ENCODE data around the gene SORL1. TPM values are rescaled to one million over a fixed set of nuclear protein-coding genes. Genes with fewer than 3 reads are reported as not detected.

The SORL1 gene
- total RNA-seq, 1 donor from 2014 or later: 10.5 TPM

- Histone ChIP-seq H3K4me3 (no peak overlapping the region), H3K4me1 (peaks cover 7 to 9% of the 10 kb centered on the region in 2 donors), H3K27ac (peak overlapping the region in 1 of 2 donors; percentile 54), H3K27me3 (no peaks in the 10 kb centered on the region), H3K9me3 (no peaks in the 10 kb centered on the region), H3K36me3 (no peaks in the 10 kb centered on the region)
- TF ChIP-seq, protein P1, sequence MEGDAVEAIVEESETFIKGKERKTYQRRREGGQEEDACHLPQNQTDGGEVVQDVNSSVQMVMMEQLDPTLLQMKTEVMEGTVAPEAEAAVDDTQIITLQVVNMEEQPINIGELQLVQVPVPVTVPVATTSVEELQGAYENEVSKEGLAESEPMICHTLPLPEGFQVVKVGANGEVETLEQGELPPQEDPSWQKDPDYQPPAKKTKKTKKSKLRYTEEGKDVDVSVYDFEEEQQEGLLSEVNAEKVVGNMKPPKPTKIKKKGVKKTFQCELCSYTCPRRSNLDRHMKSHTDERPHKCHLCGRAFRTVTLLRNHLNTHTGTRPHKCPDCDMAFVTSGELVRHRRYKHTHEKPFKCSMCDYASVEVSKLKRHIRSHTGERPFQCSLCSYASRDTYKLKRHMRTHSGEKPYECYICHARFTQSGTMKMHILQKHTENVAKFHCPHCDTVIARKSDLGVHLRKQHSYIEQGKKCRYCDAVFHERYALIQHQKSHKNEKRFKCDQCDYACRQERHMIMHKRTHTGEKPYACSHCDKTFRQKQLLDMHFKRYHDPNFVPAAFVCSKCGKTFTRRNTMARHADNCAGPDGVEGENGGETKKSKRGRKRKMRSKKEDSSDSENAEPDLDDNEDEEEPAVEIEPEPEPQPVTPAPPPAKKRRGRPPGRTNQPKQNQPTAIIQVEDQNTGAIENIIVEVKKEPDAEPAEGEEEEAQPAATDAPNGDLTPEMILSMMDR (IDR thresholded peaks at IDR 0.05): no peak
- intact Hi-C loops (cut with DNase I): no loop called here
- DNase-seq (ENCODE audit: low spot score in 2 of 2): no peak
These were observed 20.2 kb downstream of the SORL1 start for GRCh38 chr11:121472312-121472711.

DNA sequence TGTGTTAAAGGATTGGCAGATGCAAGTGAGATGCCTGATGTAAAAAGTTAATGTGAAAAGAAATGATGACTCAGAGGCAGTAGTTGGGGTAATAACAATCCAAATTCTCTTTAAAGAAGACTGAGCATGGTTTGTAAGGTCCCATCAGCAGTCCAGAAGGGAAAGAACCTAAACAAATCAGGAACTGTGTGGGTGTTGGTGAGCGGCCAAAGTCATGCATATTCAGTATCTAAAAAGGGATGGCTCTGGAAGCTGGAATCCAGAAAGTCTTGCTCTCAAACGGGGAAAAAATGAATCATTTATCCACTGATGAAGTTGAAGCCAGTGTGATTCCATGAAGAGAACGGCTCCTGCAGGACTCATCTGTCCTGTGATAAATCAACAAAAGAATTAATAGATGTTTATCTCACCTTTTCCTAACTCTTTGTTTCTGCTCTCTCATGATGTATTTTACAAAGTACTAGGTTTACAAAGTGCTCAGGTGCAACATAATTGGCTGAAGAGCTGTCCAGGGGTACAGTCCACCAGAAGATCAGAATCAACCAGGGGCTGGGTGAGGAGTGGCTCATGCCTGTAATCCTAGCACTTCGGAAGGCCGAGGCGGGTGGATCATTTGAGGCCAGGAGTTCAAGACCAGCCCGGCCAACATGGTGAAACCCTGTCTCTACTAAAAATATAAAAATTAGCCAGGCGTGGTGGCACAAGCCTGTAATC, 21.1 kb downstream of the SORL1 start:
- Histone ChIP-seq H3K27me3 (no peaks in the 10 kb centered on the region), H3K27ac (no peak overlapping the region), H3K36me3 (no peaks in the 10 kb centered on the region), H3K4me1 (peaks cover 2 to 7% of the 10 kb centered on the region in 2 donors), H3K4me3 (no peak overlapping the region), H3K9me3 (no peaks in the 10 kb centered on the region)
- DNase-seq (ENCODE audit: low spot score in 2 of 2): peak in 1 of 2 donors; percentile 69
- TF ChIP-seq, protein P1 (IDR thresholded peaks at IDR 0.05): no peak
- intact Hi-C loops (cut with DNase I): no loop called here

DNA sequence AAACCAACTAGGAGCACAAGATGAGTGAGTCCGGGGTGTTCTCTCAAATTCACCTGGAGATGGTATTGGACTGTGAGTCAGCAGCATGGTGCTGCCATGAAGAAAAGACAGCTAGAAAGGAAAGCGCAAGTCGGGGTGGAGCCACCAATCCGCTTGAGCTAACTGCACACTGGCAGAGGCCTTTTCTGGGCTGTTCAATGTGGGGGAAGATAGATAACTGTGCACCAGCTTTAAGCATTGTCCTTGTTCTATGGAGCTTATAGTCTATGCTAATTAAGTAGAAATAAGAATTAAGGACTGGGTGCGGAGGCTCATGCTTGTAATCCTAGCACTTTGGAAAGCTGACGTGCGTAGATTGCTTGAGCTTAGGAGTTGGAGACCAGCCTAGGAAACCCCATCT, 22.6 kb downstream of the SORL1 start:
- Histone ChIP-seq H3K9me3 (no peaks in the 10 kb centered on the region), H3K27ac (no peak overlapping the region), H3K4me3 (no peak overlapping the region), H3K4me1 (peaks cover 2 to 3% of the 10 kb centered on the region in 2 donors), H3K27me3 (no peaks in the 10 kb centered on the region), H3K36me3 (no peaks in the 10 kb centered on the region)
- TF ChIP-seq, protein P1 (IDR thresholded peaks at IDR 0.05): no peak
- no peak for DNase-seq (ENCODE audit: low spot score in 2 of 2)
- intact Hi-C loops (cut with DNase I): no loop called here

DNA sequence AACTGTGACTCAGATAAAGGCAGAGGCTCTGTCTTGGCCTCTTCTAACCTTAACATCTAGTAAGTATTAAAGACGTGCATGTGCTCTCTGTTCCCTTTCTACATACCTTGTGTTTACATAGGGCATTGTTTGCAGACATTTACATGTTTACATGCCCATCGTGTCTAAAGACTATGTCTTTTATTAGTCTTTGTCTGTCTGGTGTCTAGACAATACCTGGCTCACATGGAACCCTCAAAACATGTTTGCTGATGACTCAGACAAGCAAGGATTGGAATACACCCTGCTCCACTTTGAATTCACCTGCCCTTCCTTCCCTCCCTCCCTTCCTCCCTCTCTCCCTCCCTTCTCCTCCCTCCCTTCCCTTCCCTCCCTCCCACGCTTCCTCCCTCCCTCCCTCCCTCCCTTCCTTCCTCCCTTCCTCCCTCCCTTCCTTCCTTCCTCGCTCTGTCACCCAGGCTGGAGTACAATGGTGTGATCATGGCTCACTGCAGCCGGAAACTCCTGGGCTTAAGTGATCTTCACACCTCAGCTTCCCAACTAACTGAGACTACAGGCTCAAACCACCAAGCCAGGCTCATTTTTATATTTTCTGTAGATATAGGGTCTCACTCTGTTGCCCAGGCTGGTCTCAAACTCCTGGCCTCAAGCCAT, 24.4 kb downstream of the SORL1 start:
- Histone ChIP-seq H3K4me3 (no peak overlapping the region), H3K36me3 (no peaks in the 10 kb centered on the region), H3K27ac (no peak overlapping the region), H3K9me3 (no peaks in the 10 kb centered on the region), H3K27me3 (no peaks in the 10 kb centered on the region), H3K4me1 (peaks cover 2 to 3% of the 10 kb centered on the region in 2 donors)
- DNase-seq (ENCODE audit: low spot score in 2 of 2): no peak
- intact Hi-C loops (cut with DNase I): no loop called here
- TF ChIP-seq, protein P1 (IDR thresholded peaks at IDR 0.05): no peak

- no peaks in the 10 kb centered on the region for H3K9me3 ChIP-seq
- TF ChIP-seq, protein P1 (IDR thresholded peaks at IDR 0.05): no peak
- H3K4me1 ChIP-seq: peaks cover 0 to 1% of the 10 kb centered on the region in 2 donors
- H3K27me3 ChIP-seq: no peaks in the 10 kb centered on the region
- H3K4me3 ChIP-seq: no peak overlapping the region
- intact Hi-C loops (cut with DNase I): no loop called here
- DNase-seq (ENCODE audit: low spot score in 2 of 2): no peak
- H3K36me3 ChIP-seq: no peaks in the 10 kb centered on the region
- no peak overlapping the region for H3K27ac ChIP-seq
These were observed 26.2 kb downstream of the SORL1 start for GRCh38 chr11:121478226-121478894.

Measured in ascending aorta (tissue), 2 donors.